ENCODE data around the gene SPG21.
A peak's percentile ranks its signal among the peaks of the same experiment; 100 is the strongest.

The SPG21 gene

GRCh38 chr15:64931381-64931780 is 58.3 kb downstream of the SPG21 start:
- peak in 1 of 2 experiments; percentile 6 for DNase-seq

DNA sequence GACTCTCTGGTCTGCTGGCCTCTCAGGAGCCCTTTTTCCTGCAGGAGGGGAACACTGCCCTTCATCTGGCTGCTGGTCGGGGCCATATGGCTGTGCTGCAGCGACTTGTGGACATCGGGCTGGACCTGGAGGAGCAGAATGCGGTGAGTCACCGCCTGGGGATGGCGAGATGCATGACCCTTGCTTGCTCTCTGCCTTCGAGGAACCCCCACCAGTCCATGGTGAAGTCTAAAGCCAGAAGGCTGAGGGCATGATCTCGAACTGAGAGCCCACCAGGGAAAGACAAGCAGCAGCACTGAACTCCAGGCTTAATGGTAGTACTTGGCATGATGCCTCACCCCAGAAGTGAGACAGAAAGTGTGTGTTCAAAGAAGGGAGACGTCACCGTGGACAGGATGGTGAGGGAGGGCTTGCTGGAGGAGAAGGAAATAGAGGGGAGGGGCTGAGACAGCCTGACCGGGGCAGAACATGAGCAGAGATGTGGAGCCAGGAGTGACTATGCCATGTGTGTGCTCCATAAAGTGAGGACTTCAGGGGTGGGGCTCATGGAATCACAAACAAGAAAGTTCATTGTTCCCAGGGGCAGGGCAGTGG is 58.8 kb downstream of the SPG21 start:
- peak in 1 of 2 experiments; percentile 8 for DNase-seq

GRCh38 chr15:64930019-64930652 is 59.6 kb downstream of the SPG21 start:
- DNase-seq = peak in 1 of 2 experiments; percentile 3

GRCh38 chr15:64928626-64929220 is 61.0 kb downstream of the SPG21 start:
- no peak for DNase-seq

DNA sequence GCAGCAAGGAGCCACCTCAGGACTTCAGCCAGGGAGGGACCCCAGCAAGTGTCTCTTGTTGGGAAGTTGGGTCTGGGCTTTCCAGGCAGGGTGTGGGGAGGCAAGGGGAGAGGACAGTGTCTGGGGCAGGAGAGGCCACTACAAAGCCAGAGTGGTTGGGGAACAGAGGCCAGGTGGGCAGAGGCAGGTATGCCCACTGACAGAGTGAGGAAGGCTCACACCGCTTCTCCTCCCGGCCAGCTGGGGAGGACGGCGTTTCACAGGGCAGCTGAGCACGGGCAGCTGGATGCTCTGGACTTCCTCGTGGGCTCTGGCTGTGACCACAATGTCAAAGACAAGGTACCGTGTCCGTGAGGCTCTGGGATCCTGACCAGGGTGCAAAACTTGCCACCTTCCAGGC is 63.1 kb downstream of the SPG21 start:
- DNase-seq = no peak

GRCh38 chr15:64925335-64926330 is 64.1 kb downstream of the SPG21 start:
- no peak for DNase-seq

- no peak for DNase-seq
These were observed 66.2 kb downstream of the SPG21 start for GRCh38 chr15:64923546-64923945.

DNA sequence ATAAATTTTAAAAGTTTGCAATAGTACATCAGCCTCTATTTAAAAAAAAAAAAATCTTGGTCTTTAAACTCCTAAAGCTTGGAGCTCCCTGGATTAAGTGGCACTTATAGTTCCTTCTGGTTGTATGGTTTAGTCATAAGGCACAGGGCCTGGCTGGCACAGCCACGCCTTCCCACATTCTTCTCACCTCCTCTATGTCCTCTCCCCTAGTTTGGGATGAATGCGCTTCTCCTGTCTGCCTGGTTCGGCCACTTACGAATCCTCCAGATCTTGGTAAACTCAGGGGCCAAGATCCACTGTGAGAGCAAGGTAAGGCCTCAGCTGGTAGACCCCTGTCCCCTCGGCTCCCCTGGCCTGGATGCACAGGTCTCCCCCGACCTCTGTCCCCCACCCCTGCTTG is 68.0 kb downstream of the SPG21 start:
- no peak for DNase-seq

GRCh38 chr15:64919721-64920120 is 70.0 kb downstream of the SPG21 start:
- no peak for DNase-seq

GRCh38 chr15:64917211-64917610 is 72.5 kb downstream of the SPG21 start:
- DNase-seq = no peak

GRCh38 chr15:64916365-64916764 is 73.3 kb downstream of the SPG21 start:
- DNase-seq = no peak

DNA sequence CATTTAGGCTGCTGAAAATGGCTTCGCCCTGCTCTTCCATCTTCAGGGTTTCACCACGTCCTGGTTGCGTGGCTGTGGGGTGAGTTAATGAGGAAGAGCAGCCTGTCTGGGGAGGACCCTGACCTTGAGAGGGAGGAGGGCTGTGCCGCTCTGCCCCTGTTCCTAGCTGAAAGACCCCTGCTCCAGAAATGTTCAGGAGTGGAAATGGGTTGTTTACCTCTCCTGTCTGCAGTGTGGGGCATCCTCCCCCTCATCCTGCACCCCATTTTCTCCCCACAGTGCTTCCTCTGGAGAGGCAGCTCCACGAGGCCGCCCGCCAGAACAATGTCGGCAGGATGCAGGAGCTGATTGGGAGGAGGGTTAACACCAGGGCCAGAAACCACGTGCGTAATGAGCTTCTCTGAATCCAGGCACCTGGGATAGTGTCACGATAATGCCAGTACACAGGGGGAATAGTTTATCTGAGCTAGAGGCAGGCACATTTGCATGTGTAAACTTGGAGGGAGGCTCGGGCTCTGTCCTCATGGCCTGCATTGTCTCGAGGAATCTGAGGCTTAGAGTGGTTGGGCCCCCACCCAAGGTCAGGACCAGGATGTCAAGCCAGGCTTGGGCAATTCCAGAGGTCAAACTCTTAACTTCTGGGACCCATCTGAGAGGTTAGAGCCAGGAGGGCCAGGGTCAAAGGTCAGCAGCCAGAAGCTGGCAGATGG is 74.0 kb downstream of the SPG21 start:
- DNase-seq = no peak

Data from activated T-cell treated with anti-CD3 and anti-CD28 coated beads, Interleukin-2, amount 50 U/mL, for 48 hours (primary cell).